ENCODE data around the gene PRDM16.

The PRDM16 gene

GRCh38 chr1:3153902-3154795 is 85.1 kb downstream of the PRDM16 start:
- no peak overlapping the region for H3K4me2 ChIP-seq (ENCODE audit: insufficient read depth, low read length)
- H2AFZ ChIP-seq (ENCODE audit: low read depth, low read length) = no peak overlapping the region
- H3K27me3 ChIP-seq (ENCODE audit: insufficient read depth, low read length, poor library complexity) = no peaks in the 10 kb centered on the region
- no peak overlapping the region for H3K4me3 ChIP-seq (ENCODE audit: low read depth in 1 of 2, low read length in 2 of 2)
- H3K9ac ChIP-seq (ENCODE audit: low read depth, low read length) = no peak overlapping the region
- no peaks in the 10 kb centered on the region for H4K20me1 ChIP-seq (ENCODE audit: insufficient read depth, low read length)
- H3K79me2 ChIP-seq (ENCODE audit: insufficient read depth, low read length) = no peaks in the 10 kb centered on the region
- H3K9me3 ChIP-seq (ENCODE audit: insufficient read depth, low read length, severe bottlenecking) = no peaks in the 10 kb centered on the region
- DNase-seq (no peak), ATAC-seq (ENCODE audit: insufficient read depth, low read depth) (no peak)
- no peaks in the 10 kb centered on the region for H3K36me3 ChIP-seq (ENCODE audit: insufficient read depth, low read length)
- H3K4me1 ChIP-seq (ENCODE audit: insufficient read depth, low read length) = no peaks in the 10 kb centered on the region
- no peak for TF ChIP-seq CTCF (IDR thresholded peaks at IDR 0.05; ENCODE audit: borderline replicate concordance, extremely low read depth, low read length, poor library complexity, severe bottlenecking)
- TF ChIP-seq EZH2 (IDR thresholded peaks at IDR 0.05; ENCODE audit: borderline replicate concordance, low read depth, low read length, severe bottlenecking) = no peak
- no peak overlapping the region for H3K27ac ChIP-seq (ENCODE audit: low read length)

- Histone ChIP-seq H3K36me3 (ENCODE audit: insufficient read depth, low read length) (no peaks in the 10 kb centered on the region), H3K9me3 (ENCODE audit: insufficient read depth, low read length, severe bottlenecking) (no peaks in the 10 kb centered on the region), H3K27ac (ENCODE audit: low read length) (no peak overlapping the region), H4K20me1 (ENCODE audit: insufficient read depth, low read length) (no peaks in the 10 kb centered on the region), H3K79me2 (ENCODE audit: insufficient read depth, low read length) (no peaks in the 10 kb centered on the region), H3K4me1 (ENCODE audit: insufficient read depth, low read length) (no peaks in the 10 kb centered on the region), H3K9ac (ENCODE audit: low read depth, low read length) (no peak overlapping the region), H3K4me3 (ENCODE audit: low read depth in 1 of 2, low read length in 2 of 2) (no peak overlapping the region), H3K27me3 (ENCODE audit: insufficient read depth, low read length, poor library complexity) (no peaks in the 10 kb centered on the region), H3K4me2 (ENCODE audit: insufficient read depth, low read length) (no peak overlapping the region), H2AFZ (ENCODE audit: low read depth, low read length) (no peak overlapping the region)
- DNase-seq (no peak), ATAC-seq (ENCODE audit: insufficient read depth, low read depth) (no peak)
- TF ChIP-seq EZH2 (IDR thresholded peaks at IDR 0.05; ENCODE audit: borderline replicate concordance, low read depth, low read length, severe bottlenecking) (no peak), CTCF (IDR thresholded peaks at IDR 0.05; ENCODE audit: borderline replicate concordance, extremely low read depth, low read length, poor library complexity, severe bottlenecking) (no peak)
Observed at GRCh38 chr1:3155056-3155925, 86.3 kb downstream of the PRDM16 start.

- no peaks in the 10 kb centered on the region for H3K27me3 ChIP-seq (ENCODE audit: insufficient read depth, low read length, poor library complexity)
- no peaks in the 10 kb centered on the region for H3K9me3 ChIP-seq (ENCODE audit: insufficient read depth, low read length, severe bottlenecking)
- no peak overlapping the region for H3K27ac ChIP-seq (ENCODE audit: low read length)
- TF ChIP-seq EZH2 (IDR thresholded peaks at IDR 0.05; ENCODE audit: borderline replicate concordance, low read depth, low read length, severe bottlenecking) (no peak), CTCF (IDR thresholded peaks at IDR 0.05; ENCODE audit: borderline replicate concordance, extremely low read depth, low read length, poor library complexity, severe bottlenecking) (no peak)
- H2AFZ ChIP-seq (ENCODE audit: low read depth, low read length) = no peak overlapping the region
- no peaks in the 10 kb centered on the region for H3K36me3 ChIP-seq (ENCODE audit: insufficient read depth, low read length)
- no peak for DNase-seq
- no peaks in the 10 kb centered on the region for H3K4me1 ChIP-seq (ENCODE audit: insufficient read depth, low read length)
- H3K79me2 ChIP-seq (ENCODE audit: insufficient read depth, low read length) = no peaks in the 10 kb centered on the region
- H3K9ac ChIP-seq (ENCODE audit: low read depth, low read length) = no peak overlapping the region
- no peak for ATAC-seq (ENCODE audit: insufficient read depth, low read depth)
- H3K4me3 ChIP-seq (ENCODE audit: low read depth in 1 of 2, low read length in 2 of 2) = no peak overlapping the region
- no peaks in the 10 kb centered on the region for H4K20me1 ChIP-seq (ENCODE audit: insufficient read depth, low read length)
- no peak overlapping the region for H3K4me2 ChIP-seq (ENCODE audit: insufficient read depth, low read length)
Observed at GRCh38 chr1:3155926-3156220, 86.9 kb downstream of the PRDM16 start.
